Memory B cell (primary cell): ENCODE measurements around the gene HSD17B12.
A peak's percentile ranks its signal among the peaks of the same experiment; 100 is the strongest.
"Not testable (repeated sequence)": the region's sequence is repeated elsewhere in the genome, so short reads cannot be mapped to it uniquely, and the experiment has no call there.

Experiments
- ATAC-seq: fragments of 150-1000 bp; cut with Tn5 transposase; 2 replicates; pipeline ENCODE4 v1.10.0; 2021; ENCODE audit warnings: low read depth, mild to moderate bottlenecking, moderate library complexity
- DNase-seq, 2 donors: peaks; one replicate each; pipeline ENCODE4 v3.0.0; 2022; ENCODE audit warnings: low spot score in 2 of 2
- H3K27ac Mint-ChIP-seq: one replicate; pipeline ENCODE4 v1.8.0; 2022; ENCODE audit warnings: mild to moderate bottlenecking, moderate library complexity, mixed read lengths
- H3K27me3 Mint-ChIP-seq: one replicate; pipeline ENCODE4 v1.8.0; 2022; ENCODE audit warnings: mixed read lengths
- H3K36me3 Mint-ChIP-seq: one replicate; pipeline ENCODE4 v1.8.0; 2022; ENCODE audit warnings: mild to moderate bottlenecking, mixed read lengths
- H3K4me1 Mint-ChIP-seq: one replicate; pipeline ENCODE4 v1.8.0; 2022; ENCODE audit warnings: mixed read lengths
- H3K4me3 Mint-ChIP-seq: one replicate; pipeline ENCODE4 v1.8.0; 2022; ENCODE audit warnings: mild to moderate bottlenecking, moderate library complexity, mixed read lengths
- H3K9me3 Mint-ChIP-seq: one replicate; pipeline ENCODE4 v1.8.0; 2022; ENCODE audit warnings: mixed read lengths

Gene HSD17B12

GRCh38 chr11:43671284-43671683 lies 9.3 kb upstream of the HSD17B12 start:
- peaks cover 14% of the 10 kb centered on the region for H3K27me3 Mint-ChIP-seq
- H3K36me3 Mint-ChIP-seq, ATAC-seq, H3K9me3 Mint-ChIP-seq, H3K4me1 Mint-ChIP-seq, H3K27ac Mint-ChIP-seq, DNase-seq, H3K4me3 Mint-ChIP-seq: not testable (repeated sequence)

- ATAC-seq, result no peak
- H3K4me1 Mint-ChIP-seq, result no peaks in the 10 kb centered on the region
- no peak overlapping the region for H3K4me3 Mint-ChIP-seq
- peaks cover 8% of the 10 kb centered on the region for H3K27me3 Mint-ChIP-seq
- H3K27ac Mint-ChIP-seq, result no peak overlapping the region
- DNase-seq, result no peak
- no peaks in the 10 kb centered on the region for H3K9me3 Mint-ChIP-seq
- H3K36me3 Mint-ChIP-seq, result no peaks in the 10 kb centered on the region
Observed at GRCh38 chr11:43674560-43674959, 6.0 kb upstream of the HSD17B12 start.

- no peak overlapping the region for H3K4me3 Mint-ChIP-seq
Observed at GRCh38 chr11:43676933-43677332, 3.6 kb upstream of the HSD17B12 start.

GRCh38 chr11:43681401-43681942 lies 934 bp downstream of the HSD17B12 start:
- DNase-seq, result no peak
- Mint-ChIP-seq H3K27ac (peak overlapping the region; percentile 97), H3K4me3 (peak overlapping the region; percentile 89), H3K36me3 (peaks cover 9% of the 10 kb centered on the region), H3K9me3 (no peaks in the 10 kb centered on the region), H3K27me3 (no peaks in the 10 kb centered on the region), H3K4me1 (peaks cover 25% of the 10 kb centered on the region)
- no peak for ATAC-seq

More at GRCh38 chr11:43676933-43677332, 3.6 kb upstream of the HSD17B12 start:
- Mint-ChIP-seq H3K9me3 (no peaks in the 10 kb centered on the region), H3K27ac (no peak overlapping the region), H3K4me1 (peaks cover 10% of the 10 kb centered on the region), H3K27me3 (peaks cover 5% of the 10 kb centered on the region), H3K36me3 (no peaks in the 10 kb centered on the region)
- DNase-seq (no peak), ATAC-seq (no peak)

- H3K27ac Mint-ChIP-seq, result peak overlapping the region; percentile 97
- DNase-seq, result peak in 1 of 2 donors; percentile 14
- not testable (repeated sequence) for H3K36me3 Mint-ChIP-seq, ATAC-seq, H3K27me3 Mint-ChIP-seq, H3K9me3 Mint-ChIP-seq
- peaks cover 27% of the 10 kb centered on the region for H3K4me1 Mint-ChIP-seq
- H3K4me3 Mint-ChIP-seq, result peak overlapping the region; percentile 89
Observed at GRCh38 chr11:43682081-43682480, 1.5 kb downstream of the HSD17B12 start.

GRCh38 chr11:43685440-43685839 lies 4.9 kb downstream of the HSD17B12 start:
- Mint-ChIP-seq H3K4me3 (no peak overlapping the region), H3K27ac (no peak overlapping the region), H3K36me3 (peaks cover 16% of the 10 kb centered on the region), H3K4me1 (peaks cover 37% of the 10 kb centered on the region), H3K9me3 (no peaks in the 10 kb centered on the region), H3K27me3 (no peaks in the 10 kb centered on the region)
- ATAC-seq, result no peak
- DNase-seq, result no peak

GRCh38 chr11:43686207-43686606 lies 5.7 kb downstream of the HSD17B12 start:
- ATAC-seq (no peak), DNase-seq (no peak)
- H3K27ac Mint-ChIP-seq, result no peak overlapping the region
- H3K4me3 Mint-ChIP-seq, result no peak overlapping the region
- peaks cover 38% of the 10 kb centered on the region for H3K4me1 Mint-ChIP-seq
- no peaks in the 10 kb centered on the region for H3K27me3 Mint-ChIP-seq
- peaks cover 19% of the 10 kb centered on the region for H3K36me3 Mint-ChIP-seq
- no peaks in the 10 kb centered on the region for H3K9me3 Mint-ChIP-seq

GRCh38 chr11:43687120-43687791 lies 6.7 kb downstream of the HSD17B12 start:
- Mint-ChIP-seq H3K9me3 (no peaks in the 10 kb centered on the region), H3K36me3 (peaks cover 24% of the 10 kb centered on the region), H3K27ac (no peak overlapping the region), H3K4me1 (peaks cover 33% of the 10 kb centered on the region), H3K27me3 (no peaks in the 10 kb centered on the region), H3K4me3 (no peak overlapping the region)
- ATAC-seq (no peak), DNase-seq (no peak)

GRCh38 chr11:43688394-43688793 lies 7.9 kb downstream of the HSD17B12 start:
- no peak overlapping the region for H3K4me3 Mint-ChIP-seq
- DNase-seq, result no peak
- no peak overlapping the region for H3K27ac Mint-ChIP-seq
- ATAC-seq, result no peak
- H3K27me3 Mint-ChIP-seq, result no peaks in the 10 kb centered on the region
- no peaks in the 10 kb centered on the region for H3K9me3 Mint-ChIP-seq
- H3K36me3 Mint-ChIP-seq, result peaks cover 24% of the 10 kb centered on the region
- H3K4me1 Mint-ChIP-seq, result peaks cover 33% of the 10 kb centered on the region

GRCh38 chr11:43689167-43689566 lies 8.6 kb downstream of the HSD17B12 start:
- H3K9me3 Mint-ChIP-seq, result no peaks in the 10 kb centered on the region
- no peak for DNase-seq
- no peak for ATAC-seq
- H3K36me3 Mint-ChIP-seq, result peaks cover 21% of the 10 kb centered on the region
- H3K4me3 Mint-ChIP-seq, result no peak overlapping the region
- H3K27me3 Mint-ChIP-seq, result no peaks in the 10 kb centered on the region
- H3K27ac Mint-ChIP-seq, result no peak overlapping the region
- peaks cover 36% of the 10 kb centered on the region for H3K4me1 Mint-ChIP-seq

GRCh38 chr11:43690929-43691725 lies 10.6 kb downstream of the HSD17B12 start:
- Mint-ChIP-seq H3K36me3 (peaks cover 16% of the 10 kb centered on the region), H3K4me1 (peaks cover 38% of the 10 kb centered on the region), H3K9me3 (no peaks in the 10 kb centered on the region), H3K4me3 (no peak overlapping the region), H3K27me3 (no peaks in the 10 kb centered on the region), H3K27ac (no peak overlapping the region)
- DNase-seq, result no peak
- no peak for ATAC-seq

GRCh38 chr11:43691806-43692205 lies 11.3 kb downstream of the HSD17B12 start:
- H3K9me3 Mint-ChIP-seq, result no peaks in the 10 kb centered on the region
- no peak overlapping the region for H3K4me3 Mint-ChIP-seq
- H3K4me1 Mint-ChIP-seq, result peaks cover 39% of the 10 kb centered on the region
- peaks cover 18% of the 10 kb centered on the region for H3K36me3 Mint-ChIP-seq
- no peak for ATAC-seq
- DNase-seq, result no peak
- no peaks in the 10 kb centered on the region for H3K27me3 Mint-ChIP-seq
- H3K27ac Mint-ChIP-seq, result no peak overlapping the region

GRCh38 chr11:43693069-43693468 lies 12.5 kb downstream of the HSD17B12 start:
- Mint-ChIP-seq H3K4me1 (peaks cover 43% of the 10 kb centered on the region), H3K27ac (no peak overlapping the region), H3K9me3 (no peaks in the 10 kb centered on the region), H3K27me3 (no peaks in the 10 kb centered on the region), H3K4me3 (no peak overlapping the region), H3K36me3 (peaks cover 15% of the 10 kb centered on the region)
- ATAC-seq (no peak), DNase-seq (no peak)

- Mint-ChIP-seq H3K4me1 (peaks cover 43% of the 10 kb centered on the region), H3K36me3 (peaks cover 15% of the 10 kb centered on the region), H3K9me3 (no peaks in the 10 kb centered on the region), H3K27me3 (no peaks in the 10 kb centered on the region), H3K27ac (no peak overlapping the region), H3K4me3 (no peak overlapping the region)
- DNase-seq (no peak), ATAC-seq (no peak)
Observed at GRCh38 chr11:43693731-43694130, 13.2 kb downstream of the HSD17B12 start.
